NCI-H82 (cell line): ENCODE measurements around the gene BABAM2.

Source experiments
- DNase-seq: peaks from one replicate; lab custom pipeline; 2025; lab: John Stamatoyannopoulos, UW

BABAM2 gene

DNA sequence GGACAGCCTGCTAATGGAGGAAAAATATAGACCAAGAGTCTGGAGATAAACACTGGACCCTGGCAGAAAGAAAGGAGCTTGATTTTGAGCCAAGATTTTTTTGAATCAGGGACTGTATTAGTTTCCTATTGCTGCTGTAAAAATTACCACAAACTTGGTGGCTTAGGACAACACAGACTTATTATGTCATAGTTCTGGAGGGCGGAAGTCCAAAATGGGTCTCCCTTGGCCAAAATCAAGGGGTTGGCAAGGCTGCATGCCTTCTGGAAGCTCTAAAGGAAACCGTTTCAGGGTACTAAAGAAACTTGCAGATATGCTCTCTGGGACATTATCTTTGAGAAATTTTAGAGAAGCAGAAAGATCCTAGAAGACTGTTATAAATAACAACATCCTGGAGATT, 140.1 kb downstream of the BABAM2 start:
- DNase-seq: no peak

DNA sequence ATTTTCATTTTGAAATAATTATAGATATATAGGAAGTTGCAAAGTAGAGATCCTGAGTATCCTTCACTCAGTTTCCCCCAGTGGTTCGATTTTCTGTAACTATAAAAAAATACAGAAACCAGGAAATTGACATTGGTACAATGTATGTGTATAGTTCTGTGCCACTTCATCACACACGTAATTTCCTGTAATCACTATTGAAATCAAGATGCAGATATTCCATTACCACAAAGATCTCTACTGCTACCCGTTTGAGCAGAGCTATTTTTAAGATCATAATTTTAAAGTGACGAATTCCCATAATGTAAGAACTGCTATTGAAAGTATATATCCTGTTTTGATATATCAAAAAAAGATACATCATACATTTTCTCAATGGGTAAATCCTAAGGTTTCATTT, 142.3 kb downstream of the BABAM2 start:
- no peak for DNase-seq

DNA sequence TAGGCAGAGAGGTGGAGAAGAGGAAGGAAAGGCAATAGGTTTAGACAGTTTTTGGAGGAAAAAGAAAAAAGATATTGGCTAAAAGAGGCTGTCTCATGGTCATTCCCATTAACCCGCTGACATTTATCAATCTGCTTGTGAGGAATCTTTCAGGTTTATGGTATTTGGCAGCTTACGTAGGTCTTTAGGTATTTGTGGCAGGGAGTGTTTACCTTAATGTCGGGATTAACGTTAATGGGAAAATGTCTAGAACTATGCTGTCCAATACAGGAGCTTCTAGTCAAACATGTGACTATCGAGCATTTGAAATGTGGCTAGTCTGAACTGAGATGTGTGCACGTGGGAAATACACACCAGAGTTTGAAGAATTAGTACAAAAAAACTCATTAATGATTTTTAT, 144.2 kb downstream of the BABAM2 start:
- DNase-seq: no peak

DNA sequence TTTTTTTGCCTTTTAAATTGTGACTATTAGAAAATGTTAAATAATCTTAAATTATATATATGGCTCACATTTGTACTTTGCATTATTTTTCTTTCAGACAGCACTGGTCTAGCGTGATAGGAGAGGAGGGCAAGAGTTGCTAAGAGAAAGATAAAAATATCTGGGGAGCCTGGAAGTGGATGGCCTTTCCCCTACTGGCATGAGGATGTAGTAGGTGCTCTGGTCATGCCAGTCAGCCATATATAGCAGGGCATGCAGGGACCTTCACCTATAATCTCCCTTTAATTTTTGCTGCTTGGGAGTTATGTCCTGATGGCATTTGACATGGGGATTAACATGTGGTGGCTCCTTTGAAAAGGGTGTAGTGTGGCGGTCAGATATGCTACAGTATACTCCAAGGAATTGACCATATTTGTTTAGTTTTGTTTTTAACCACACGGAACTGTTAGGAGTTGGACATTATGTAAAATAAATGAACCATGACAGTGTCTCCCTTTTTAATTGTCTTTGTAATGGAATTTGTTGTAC, 144.7 kb downstream of the BABAM2 start:
- no peak for DNase-seq

DNA sequence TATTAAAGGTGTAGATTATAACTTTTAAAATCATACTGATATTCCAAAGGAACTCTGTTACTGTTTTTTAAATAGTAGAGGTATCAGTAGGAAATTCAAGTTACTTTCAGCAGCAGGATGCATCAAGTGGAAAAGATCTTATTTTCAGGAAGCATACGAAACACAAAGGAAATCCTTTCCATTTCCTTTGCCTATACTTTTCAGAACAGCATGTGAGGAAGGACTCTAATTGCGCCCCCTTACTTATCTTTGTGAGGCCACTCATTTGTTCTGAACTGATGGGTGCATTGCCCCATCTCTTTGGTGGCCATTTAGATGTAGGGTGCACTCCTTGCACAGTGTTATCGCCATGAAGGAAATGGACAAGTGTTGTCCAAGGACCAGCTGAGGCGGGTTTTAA, 145.3 kb downstream of the BABAM2 start:
- no peak for DNase-seq

DNA sequence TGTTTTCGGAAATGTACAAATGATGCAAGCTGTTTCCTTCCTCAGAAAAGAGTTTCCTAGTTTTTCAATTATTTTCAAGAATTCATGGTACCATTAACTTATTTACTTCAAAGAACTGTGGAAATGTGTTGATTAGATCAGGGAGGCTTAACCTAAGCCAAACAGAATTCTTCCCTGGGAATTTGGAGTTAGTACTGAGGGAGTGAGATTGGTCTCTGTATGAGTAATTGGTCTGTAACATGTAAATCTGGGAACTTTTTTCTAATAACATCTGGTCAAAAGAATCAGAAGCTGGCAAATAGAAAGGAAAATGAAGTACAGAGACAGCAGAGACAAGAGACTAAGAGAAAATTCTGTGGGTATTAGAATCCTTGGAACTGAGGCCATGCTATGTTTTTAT, 145.8 kb downstream of the BABAM2 start:
- no peak for DNase-seq

DNA sequence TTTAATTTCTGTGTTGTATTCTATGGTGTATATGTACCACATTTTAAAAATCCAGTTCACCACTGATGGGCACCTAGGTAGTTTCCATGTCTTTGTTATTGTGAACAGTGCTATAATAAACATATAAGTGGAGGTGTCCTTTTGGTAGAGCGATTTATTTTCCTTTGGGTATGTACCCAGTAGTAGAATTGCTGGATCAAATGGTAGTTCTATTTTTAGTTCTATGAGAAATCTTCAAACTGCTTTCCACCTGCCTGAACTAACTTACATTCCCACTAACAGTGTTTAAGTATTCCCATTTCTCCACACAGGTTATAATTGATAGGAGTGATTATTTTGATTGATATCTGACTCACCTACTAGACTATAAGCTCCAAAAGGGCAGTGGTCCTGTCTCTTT, 148.2 kb downstream of the BABAM2 start:
- DNase-seq: no peak

DNA sequence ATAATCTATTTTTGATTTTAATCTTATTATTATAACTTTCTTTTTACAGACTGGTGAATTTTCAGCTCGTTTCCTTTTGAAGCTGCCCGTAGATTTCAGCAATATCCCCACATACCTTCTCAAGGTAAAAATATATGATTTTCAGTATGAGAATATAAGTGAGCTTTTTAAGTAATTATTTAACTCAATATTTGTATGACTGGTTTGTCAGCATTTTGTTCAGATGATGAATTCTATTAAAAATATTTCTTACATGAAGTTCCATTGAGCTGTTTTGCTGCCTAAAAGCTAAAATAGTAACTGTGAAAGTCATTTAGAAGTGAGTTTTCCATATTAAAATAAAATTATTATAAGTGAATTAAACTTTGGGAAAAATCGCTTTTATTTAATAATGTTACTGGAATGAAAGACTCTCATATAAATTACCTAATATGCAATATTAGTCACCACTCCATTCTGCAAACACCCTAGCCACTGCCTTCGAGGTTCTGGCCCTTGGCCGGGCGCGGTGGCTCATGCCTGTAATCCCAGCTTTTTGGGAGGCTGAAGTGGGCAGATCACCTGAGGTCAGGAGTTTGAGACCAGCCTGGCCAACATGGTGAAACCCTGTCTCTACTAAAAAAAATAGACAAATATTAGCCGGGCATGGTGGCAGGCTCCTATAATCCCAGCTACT, 155.3 kb downstream of the BABAM2 start:
- no peak for DNase-seq

DNA sequence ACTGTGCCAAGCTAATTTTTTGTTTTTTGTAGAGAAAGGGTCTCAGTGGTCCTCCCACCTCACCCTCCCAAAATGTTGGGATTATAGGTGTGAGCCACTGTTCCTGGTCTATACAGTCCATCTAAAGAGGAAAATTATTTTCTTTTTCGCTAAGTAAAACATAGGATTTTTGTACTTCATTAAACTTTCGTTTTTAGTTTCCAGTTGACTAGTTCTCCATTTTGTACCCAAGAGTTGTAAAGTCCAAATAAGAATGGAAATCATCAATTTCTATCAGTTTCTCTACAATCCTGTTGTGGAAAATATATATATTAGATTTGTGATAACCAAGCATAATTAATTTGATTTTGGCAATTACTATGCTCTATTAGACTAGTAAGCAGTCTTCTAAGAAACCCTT, 156.4 kb downstream of the BABAM2 start:
- DNase-seq: no peak

DNA sequence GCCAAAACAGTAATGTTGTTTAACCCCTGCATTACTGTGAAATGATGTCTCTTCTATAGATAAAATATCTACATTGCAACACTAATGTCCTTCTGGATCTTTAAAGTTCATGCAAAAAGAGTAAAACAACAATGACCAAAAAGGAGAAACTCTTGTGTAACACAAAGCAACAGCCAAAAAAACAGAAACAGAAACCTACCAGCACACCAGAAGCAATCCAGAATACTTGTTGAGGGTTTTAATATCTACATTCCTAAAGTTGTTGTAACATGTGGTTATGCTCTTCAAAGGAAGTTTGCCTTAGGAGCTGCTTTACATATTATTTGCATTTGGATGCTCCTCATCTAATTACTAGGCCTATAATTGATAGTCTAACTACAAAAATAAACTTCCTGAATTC, 157.2 kb downstream of the BABAM2 start:
- DNase-seq: no peak

DNA sequence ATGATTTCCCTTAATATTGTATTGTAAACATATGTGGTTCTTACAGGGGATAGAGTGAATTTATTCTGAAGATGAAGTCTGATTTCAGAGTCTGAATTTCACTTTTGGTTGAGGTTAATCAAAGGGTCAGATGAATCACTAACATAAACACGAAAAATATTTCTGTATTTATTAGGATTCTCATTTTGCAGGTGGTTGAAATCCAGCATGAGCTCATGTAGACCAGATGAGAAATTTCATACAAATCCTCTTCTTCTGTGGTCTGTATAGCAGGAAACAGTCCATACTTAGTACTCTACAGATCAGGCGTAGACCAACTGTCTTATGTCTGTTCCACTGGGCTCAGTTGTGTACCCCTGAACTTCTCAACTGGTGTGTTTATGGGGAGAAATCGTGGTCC, 157.8 kb downstream of the BABAM2 start:
- DNase-seq: no peak

DNA sequence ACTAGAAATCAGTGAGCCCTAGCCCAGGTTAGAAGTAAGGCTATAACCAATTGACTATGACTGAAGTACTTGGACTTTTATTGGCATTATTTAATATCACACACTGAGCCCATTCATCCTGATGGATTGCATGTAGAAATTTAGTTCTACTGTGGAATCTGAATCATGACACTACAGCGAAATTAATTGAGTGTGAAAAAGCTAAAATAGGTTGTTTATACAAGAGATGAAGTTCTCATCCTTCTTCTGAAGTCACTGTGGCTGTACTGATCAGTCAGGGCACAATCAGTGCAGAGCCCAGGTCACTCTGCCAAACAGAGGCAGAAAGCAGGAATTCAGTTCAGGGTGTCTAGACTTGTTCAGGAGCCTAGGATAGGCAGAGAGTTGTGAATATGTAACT, 158.9 kb downstream of the BABAM2 start:
- DNase-seq: no peak

DNA sequence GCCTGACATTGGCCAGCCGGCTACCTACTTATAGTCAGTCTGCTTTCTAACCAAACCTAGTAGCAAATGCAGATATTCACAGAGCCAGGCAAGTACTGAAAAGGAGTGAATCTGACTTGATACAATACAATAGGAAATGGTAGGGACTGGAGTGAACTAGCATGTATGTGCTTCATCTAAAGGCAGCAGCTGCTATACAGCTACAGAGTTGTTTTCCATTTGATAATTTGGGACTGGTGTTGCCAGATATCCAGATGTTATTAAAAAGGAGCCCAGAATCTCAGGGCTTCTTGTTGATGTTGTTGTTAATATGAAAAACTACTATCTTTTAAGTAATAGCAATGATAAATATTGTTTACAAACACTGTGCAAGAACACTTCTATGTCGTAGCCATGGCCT, 159.4 kb downstream of the BABAM2 start:
- no peak for DNase-seq

DNA sequence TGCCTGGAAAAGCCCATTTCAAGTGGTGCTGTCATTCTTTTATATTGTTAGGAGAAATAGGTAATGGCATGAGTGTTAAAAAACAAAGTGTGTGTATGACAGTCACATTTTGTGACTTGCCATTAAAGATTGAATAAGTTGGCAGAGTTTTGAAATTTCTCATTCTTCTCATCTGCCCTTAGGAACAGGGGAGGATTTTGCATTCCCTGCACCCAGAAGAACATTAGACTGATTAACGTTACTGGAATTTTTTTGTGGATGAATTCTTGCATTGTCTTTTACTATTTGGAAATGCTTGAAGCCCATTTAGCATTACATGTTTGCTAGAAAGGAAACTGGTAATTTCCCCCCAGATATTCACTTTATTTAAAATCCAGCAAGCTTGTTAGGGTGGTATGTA, 162.2 kb downstream of the BABAM2 start:
- DNase-seq: no peak

DNA sequence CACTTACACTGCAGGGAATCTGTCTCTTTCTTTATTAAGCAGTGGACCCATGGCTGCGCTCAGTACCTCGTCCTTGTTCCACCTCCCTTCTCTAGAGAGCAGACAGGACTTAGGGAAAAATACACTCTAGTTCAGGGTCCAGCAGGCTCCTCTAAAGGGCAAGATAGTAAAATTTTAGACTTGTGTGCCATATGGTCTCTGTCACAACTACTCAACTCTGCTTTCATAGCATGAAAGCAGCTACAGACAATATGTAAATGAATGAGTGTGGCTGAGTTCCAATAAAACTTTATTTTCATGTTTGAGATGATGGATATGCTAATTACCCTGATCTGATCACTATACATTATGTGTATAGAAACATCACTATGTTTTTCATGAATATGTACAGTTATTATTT, 163.1 kb downstream of the BABAM2 start:
- DNase-seq: no peak

DNA sequence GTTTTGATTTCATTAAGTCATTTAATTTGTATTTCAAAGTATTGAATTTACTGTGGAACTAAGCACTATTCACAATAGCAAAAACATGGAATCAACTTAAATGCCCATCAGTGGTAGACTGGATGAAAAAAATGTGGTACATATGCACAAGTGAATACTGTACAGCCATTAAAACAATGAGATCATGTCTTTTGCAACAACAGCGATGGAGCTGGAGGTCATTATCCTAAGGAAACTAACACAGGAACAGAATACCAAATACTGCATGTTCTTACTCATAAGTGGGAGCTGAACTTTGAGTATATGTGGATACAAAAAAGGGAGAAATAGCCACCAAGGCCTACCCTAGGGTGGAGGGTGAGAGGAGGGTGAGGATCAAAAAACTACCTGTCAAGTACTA, 164.4 kb downstream of the BABAM2 start:
- no peak for DNase-seq

DNA sequence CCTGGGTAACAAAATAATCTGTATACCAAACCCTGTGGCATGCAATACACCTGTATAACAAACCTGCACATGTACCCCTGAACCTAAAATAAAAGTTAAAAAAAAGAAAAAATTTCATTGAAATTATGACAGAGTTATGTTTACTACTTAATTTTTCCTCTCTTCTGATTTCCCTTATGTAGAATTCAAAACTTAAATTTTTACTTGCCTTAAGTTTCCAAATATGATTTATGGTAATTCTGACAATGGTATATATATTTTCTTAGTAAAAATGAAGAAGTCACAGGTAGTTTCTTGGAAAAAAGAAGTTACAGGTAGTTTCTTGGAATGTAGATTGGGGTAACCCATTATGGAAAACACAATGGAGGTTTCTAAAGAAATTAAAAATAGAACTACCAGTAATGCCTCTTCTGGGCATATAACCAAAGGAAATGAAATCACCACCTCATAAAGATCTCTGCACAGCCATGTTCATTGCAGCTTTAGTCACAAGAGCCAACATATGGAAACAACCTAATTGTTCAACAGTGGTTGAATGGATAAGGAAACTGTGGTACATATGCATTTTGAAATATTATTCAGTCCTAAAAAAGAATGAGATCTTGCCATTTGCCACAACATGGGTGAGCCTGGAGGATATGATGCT, 164.9 kb downstream of the BABAM2 start:
- no peak for DNase-seq

DNA sequence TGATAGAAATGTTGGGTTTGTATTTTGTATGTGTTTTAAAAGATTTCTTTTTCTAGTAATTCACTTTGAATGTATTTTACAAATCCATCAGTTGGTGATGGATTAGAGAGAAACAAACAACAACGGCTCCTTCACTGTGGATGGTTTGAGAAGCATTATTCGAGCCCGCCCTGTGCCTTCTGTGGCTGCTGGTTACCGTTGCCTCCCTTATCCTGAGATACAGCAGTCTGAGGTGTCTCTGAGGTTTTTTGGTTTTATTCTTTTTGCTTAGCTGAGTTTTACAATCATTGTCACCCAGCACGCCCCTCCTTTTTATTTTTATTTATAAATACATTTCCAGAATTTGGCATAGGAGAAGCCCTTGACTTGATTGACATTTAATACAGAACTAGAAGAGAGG, 168.3 kb downstream of the BABAM2 start:
- DNase-seq: no peak

DNA sequence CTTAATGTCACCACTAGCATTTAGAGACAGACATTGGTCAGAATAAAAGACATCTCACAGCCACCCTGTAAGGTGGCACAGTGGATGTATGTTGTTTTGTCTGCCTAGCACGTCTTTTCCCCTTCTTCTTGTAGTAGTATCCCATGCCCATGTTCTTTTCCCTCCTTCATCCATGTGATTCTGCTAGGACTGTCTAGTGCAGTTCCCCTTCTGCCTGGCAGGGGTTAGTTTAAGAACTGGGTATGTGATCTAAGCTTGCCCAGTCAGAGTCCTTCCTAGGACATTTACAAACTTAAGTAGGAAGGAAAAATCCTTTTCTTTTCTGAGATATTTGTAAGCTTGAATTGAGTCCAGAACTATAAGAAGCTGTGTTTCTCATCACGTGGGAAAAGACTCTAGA, 172.3 kb downstream of the BABAM2 start:
- no peak for DNase-seq

DNA sequence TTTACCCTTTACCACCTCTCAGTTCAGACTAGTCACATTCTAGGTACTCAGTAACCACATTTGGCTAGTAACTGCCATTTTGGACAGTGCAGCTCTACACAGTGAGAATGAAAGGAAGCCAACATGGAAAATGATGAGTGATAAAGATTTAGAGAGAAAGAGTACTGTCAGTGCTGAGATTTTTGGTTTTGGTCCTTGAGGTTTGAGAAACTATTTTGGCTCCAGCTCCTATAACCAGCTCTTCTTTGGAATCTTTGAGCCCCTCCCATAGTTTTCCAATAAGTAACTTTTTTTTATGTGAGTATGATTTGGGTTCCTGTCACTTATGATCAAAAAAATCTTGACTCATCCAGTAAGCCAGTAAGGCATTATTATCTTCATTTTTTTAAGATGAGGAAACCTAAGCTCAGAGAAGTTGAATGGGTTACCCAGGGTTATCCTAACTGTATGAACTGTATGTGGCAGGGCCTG, 173.0 kb downstream of the BABAM2 start:
- no peak for DNase-seq

DNA sequence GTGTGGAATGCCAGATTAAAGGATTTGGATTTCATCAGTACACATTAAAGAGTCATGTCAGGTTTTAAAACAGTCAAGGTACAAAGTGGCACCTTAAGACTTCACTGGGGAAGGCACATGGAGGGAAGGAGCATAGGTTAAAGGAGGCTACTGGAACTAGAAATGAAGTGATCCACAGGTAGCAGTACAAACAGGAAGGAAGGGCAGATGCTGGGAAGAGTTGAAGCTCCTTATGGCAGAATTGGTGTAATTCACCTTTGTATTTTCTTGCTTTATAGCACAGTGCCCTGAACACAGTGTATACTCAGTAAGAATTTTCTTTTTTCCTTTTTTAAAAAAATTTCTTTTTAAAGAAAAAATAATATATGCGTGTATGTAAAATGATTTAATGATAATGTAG, 177.1 kb downstream of the BABAM2 start:
- no peak for DNase-seq

DNA sequence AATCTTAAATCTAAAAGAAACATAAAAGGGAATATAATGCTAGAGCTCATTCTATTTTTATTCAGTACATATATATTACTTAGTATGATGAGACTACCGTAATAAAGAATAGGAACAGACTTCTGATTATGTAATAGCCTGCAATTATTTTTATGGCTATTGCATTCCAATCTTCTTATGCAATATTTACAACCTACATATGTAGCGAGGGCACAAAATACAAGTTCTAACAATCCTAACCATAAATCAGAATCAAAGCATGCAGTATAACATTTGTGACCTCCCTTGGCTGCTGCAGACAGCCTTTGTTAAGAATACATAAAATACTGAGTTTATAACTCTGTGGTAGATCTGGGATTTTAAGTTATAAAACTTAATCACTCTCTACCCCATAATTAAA, 177.6 kb downstream of the BABAM2 start:
- DNase-seq: no peak

DNA sequence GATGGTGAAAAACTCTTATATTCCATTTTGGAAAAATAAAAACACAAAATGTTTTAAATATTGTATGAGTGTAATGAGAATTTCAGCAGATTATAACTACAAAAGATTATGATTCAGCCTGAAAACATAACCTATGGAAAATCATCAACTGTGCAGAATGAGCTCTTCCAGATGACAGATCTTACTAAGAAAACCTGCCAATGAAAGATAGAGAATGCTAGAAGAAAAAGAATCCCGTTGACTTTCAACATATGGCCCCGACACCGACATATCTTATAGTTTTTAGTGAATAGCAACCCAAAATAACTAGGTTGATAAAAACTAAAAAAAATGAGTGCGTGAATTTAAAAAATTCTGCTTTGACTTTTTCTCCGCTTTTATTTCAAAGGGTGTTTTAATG, 178.0 kb downstream of the BABAM2 start:
- no peak for DNase-seq

DNA sequence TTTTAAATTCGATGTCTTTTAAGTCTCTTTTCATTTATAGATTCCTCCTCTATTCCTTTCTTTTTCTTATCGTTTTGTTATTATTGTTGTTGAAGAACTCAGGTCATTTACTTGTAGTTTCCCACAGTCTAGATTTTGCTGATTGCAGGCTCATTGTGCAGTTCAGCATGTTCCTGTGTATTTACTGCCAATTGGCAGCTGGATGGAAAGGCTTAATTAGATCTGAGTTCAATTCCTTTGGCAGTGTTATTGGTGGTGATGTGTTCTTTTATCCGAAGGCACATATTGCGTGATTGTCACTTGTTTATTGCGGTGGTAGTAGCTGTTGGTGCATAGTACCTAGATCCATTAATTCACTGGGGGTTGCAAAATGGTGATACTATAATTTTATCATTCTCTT, 180.7 kb downstream of the BABAM2 start:
- no peak for DNase-seq
